ENCODE results near the gene PTPN13. TPM values are rescaled to one million over a fixed set of nuclear protein-coding genes. Genes with fewer than 3 reads are reported as not detected.

PTPN13 gene
- total RNA-seq, 4 donors from 2014 or later: 7.9 to 13.7 (median 9.4) TPM

DNA sequence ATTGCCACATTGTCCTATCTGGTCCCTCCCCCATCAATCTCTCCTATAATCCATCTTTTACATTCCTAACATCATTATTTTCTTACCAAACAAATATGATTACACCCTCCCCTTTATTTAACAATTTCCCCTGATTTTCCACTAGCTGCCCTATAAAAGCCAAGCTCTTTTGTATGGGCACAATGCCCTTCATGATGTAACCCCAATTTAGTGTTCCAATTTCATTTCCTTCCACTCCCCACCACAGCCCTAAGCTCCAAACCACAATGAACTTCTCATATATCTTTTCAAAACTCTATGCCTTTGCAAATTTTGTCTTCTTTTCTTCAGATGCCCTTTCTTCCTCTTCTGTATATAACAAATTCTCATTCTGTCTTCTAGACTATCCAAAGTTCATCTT lies 39.5 kb upstream of the PTPN13 start:
- intact Hi-C loops (cut with DNase I): no loop called here
- DNase-seq (ENCODE audit: extremely low spot score): no peak
- H3K9me3 ChIP-seq: no peaks in the 10 kb centered on the region
- no peaks in the 10 kb centered on the region for H3K27me3 ChIP-seq
- H3K36me3 ChIP-seq: no peaks in the 10 kb centered on the region
- H3K4me3 ChIP-seq: no peak overlapping the region
- TF ChIP-seq POLR2AphosphoS5 (IDR thresholded peaks at IDR 0.05): no peak
- TF ChIP-seq EP300 (IDR thresholded peaks at IDR 0.05): no peak
- no peak for TF ChIP-seq POLR2A (IDR thresholded peaks at IDR 0.05; ENCODE audit: low read depth)
- TF ChIP-seq, protein P1, sequence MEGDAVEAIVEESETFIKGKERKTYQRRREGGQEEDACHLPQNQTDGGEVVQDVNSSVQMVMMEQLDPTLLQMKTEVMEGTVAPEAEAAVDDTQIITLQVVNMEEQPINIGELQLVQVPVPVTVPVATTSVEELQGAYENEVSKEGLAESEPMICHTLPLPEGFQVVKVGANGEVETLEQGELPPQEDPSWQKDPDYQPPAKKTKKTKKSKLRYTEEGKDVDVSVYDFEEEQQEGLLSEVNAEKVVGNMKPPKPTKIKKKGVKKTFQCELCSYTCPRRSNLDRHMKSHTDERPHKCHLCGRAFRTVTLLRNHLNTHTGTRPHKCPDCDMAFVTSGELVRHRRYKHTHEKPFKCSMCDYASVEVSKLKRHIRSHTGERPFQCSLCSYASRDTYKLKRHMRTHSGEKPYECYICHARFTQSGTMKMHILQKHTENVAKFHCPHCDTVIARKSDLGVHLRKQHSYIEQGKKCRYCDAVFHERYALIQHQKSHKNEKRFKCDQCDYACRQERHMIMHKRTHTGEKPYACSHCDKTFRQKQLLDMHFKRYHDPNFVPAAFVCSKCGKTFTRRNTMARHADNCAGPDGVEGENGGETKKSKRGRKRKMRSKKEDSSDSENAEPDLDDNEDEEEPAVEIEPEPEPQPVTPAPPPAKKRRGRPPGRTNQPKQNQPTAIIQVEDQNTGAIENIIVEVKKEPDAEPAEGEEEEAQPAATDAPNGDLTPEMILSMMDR (IDR thresholded peaks at IDR 0.05): no peak
- no peaks in the 10 kb centered on the region for H3K4me1 ChIP-seq
- H3K27ac ChIP-seq (replicated peaks in 1 of 4): no peak overlapping the region

- no peaks in the 10 kb centered on the region for H3K36me3 ChIP-seq
- no peaks in the 10 kb centered on the region for H3K9me3 ChIP-seq
- intact Hi-C loops (cut with DNase I): no loop called here
- no peaks in the 10 kb centered on the region for H3K27me3 ChIP-seq
- H3K4me1 ChIP-seq: no peaks in the 10 kb centered on the region
- TF ChIP-seq POLR2A (IDR thresholded peaks at IDR 0.05; ENCODE audit: low read depth): no peak
- TF ChIP-seq, protein P1 (IDR thresholded peaks at IDR 0.05): no peak
- TF ChIP-seq POLR2AphosphoS5 (IDR thresholded peaks at IDR 0.05): no peak
- TF ChIP-seq EP300 (IDR thresholded peaks at IDR 0.05): no peak
- no peak overlapping the region for H3K4me3 ChIP-seq
- no peak overlapping the region for H3K27ac ChIP-seq (replicated peaks in 1 of 4)
- DNase-seq (ENCODE audit: extremely low spot score): no peak
Observed at GRCh38 chr4:86556791-86557415, 37.2 kb upstream of the PTPN13 start.

GRCh38 chr4:86557526-86557925 lies 36.6 kb upstream of the PTPN13 start:
- 69% methylated on average over 1 of the region's 1 CpG for WGBS
- intact Hi-C loops (cut with DNase I): no loop called here
- no peaks in the 10 kb centered on the region for H3K36me3 ChIP-seq

DNA sequence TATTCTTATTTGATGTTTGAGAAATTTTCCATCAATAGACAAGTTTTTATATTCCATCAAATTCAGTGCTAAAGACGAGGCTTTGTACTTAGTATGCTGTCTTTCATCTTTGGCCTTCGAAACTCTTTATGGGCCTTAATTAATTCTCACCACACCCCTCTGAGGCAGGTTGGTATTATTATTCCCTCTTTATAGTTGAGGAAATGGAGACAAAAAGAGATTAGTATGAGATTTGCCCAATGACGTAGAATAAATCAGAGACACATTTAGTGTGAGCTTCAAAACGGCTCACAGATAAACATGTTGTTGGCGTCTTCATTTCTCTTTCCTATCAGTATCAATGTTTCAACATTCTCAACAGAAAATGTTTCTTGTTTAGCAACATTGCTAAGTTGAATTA lies 35.9 kb upstream of the PTPN13 start:
- no peak for DNase-seq (ENCODE audit: extremely low spot score)
- 92% methylated on average over 5 of the region's 5 CpGs for WGBS
- H3K9me3 ChIP-seq: no peaks in the 10 kb centered on the region
- TF ChIP-seq, protein P1 (IDR thresholded peaks at IDR 0.05): no peak
- TF ChIP-seq POLR2A (IDR thresholded peaks at IDR 0.05; ENCODE audit: low read depth): no peak
- no peak for TF ChIP-seq EP300 (IDR thresholded peaks at IDR 0.05)
- no peak for TF ChIP-seq POLR2AphosphoS5 (IDR thresholded peaks at IDR 0.05)
- intact Hi-C loops (cut with DNase I): no loop called here
- H3K4me3 ChIP-seq: no peak overlapping the region
- no peak overlapping the region for H3K27ac ChIP-seq (replicated peaks in 1 of 4)
- H3K36me3 ChIP-seq: no peaks in the 10 kb centered on the region
- no peaks in the 10 kb centered on the region for H3K4me1 ChIP-seq
- no peaks in the 10 kb centered on the region for H3K27me3 ChIP-seq

More at GRCh38 chr4:86557526-86557925, 36.6 kb upstream of the PTPN13 start:
- no peak for TF ChIP-seq EP300 (IDR thresholded peaks at IDR 0.05)
- no peak for TF ChIP-seq POLR2A (IDR thresholded peaks at IDR 0.05; ENCODE audit: low read depth)
- TF ChIP-seq, protein P1 (IDR thresholded peaks at IDR 0.05): no peak
- TF ChIP-seq POLR2AphosphoS5 (IDR thresholded peaks at IDR 0.05): no peak
- no peak overlapping the region for H3K4me3 ChIP-seq
- H3K27ac ChIP-seq (replicated peaks in 1 of 4): no peak overlapping the region
- no peak for DNase-seq (ENCODE audit: extremely low spot score)
- no peaks in the 10 kb centered on the region for H3K9me3 ChIP-seq
- H3K27me3 ChIP-seq: no peaks in the 10 kb centered on the region
- H3K4me1 ChIP-seq: no peaks in the 10 kb centered on the region

GRCh38 chr4:86558797-86559196 lies 35.3 kb upstream of the PTPN13 start:
- no peak for DNase-seq (ENCODE audit: extremely low spot score)
- 100% methylated on average over 1 of the region's 1 CpG for WGBS
- no peak for TF ChIP-seq EP300 (IDR thresholded peaks at IDR 0.05)
- TF ChIP-seq, protein P1 (IDR thresholded peaks at IDR 0.05): no peak
- TF ChIP-seq POLR2AphosphoS5 (IDR thresholded peaks at IDR 0.05): no peak
- TF ChIP-seq POLR2A (IDR thresholded peaks at IDR 0.05; ENCODE audit: low read depth): no peak
- Histone ChIP-seq H3K36me3 (no peaks in the 10 kb centered on the region), H3K4me3 (no peak overlapping the region), H3K9me3 (no peaks in the 10 kb centered on the region), H3K4me1 (no peaks in the 10 kb centered on the region), H3K27me3 (no peaks in the 10 kb centered on the region), H3K27ac (replicated peaks in 1 of 4) (no peak overlapping the region)
- intact Hi-C loops (cut with DNase I): no loop called here

Data from esophagus muscularis mucosa (tissue), 4 donors.